ENCODE measurements around the gene PAX5. TPM values are rescaled to one million over a fixed set of nuclear protein-coding genes. Genes with fewer than 3 reads are reported as not detected.

The PAX5 gene
- total RNA-seq, 1 experiment from 2014 or later: 6.6 TPM

DNA sequence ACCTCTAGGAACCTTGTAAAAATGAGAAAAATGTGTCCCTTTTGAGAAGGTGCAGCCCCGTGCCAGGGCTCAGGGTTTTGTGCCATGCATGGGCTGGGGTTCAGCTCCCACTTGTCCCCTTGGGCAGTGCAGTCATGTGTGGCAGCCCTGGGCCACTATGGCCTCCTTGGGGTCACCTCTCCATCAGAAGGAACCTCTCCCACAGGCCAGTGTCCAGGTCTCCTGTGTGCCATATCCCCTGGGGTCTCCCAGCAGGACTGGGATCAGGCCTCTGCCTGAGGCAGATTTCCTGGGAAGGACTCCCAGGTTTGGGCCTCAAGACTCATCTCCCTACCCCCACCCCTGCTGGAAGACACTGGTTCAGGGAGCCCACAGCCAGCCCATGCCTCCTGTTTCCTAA is 189.1 kb downstream of the PAX5 start (continued):
- TF ChIP-seq, protein P1, sequence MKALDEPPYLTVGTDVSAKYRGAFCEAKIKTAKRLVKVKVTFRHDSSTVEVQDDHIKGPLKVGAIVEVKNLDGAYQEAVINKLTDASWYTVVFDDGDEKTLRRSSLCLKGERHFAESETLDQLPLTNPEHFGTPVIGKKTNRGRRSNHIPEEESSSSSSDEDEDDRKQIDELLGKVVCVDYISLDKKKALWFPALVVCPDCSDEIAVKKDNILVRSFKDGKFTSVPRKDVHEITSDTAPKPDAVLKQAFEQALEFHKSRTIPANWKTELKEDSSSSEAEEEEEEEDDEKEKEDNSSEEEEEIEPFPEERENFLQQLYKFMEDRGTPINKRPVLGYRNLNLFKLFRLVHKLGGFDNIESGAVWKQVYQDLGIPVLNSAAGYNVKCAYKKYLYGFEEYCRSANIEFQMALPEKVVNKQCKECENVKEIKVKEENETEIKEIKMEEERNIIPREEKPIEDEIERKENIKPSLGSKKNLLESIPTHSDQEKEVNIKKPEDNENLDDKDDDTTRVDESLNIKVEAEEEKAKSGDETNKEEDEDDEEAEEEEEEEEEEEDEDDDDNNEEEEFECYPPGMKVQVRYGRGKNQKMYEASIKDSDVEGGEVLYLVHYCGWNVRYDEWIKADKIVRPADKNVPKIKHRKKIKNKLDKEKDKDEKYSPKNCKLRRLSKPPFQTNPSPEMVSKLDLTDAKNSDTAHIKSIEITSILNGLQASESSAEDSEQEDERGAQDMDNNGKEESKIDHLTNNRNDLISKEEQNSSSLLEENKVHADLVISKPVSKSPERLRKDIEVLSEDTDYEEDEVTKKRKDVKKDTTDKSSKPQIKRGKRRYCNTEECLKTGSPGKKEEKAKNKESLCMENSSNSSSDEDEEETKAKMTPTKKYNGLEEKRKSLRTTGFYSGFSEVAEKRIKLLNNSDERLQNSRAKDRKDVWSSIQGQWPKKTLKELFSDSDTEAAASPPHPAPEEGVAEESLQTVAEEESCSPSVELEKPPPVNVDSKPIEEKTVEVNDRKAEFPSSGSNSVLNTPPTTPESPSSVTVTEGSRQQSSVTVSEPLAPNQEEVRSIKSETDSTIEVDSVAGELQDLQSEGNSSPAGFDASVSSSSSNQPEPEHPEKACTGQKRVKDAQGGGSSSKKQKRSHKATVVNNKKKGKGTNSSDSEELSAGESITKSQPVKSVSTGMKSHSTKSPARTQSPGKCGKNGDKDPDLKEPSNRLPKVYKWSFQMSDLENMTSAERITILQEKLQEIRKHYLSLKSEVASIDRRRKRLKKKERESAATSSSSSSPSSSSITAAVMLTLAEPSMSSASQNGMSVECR (CRISPR knock-in tag; IDR thresholded peaks at IDR 0.05; ENCODE audit: borderline replicate concordance): no peak
- TF ChIP-seq, protein P2, sequence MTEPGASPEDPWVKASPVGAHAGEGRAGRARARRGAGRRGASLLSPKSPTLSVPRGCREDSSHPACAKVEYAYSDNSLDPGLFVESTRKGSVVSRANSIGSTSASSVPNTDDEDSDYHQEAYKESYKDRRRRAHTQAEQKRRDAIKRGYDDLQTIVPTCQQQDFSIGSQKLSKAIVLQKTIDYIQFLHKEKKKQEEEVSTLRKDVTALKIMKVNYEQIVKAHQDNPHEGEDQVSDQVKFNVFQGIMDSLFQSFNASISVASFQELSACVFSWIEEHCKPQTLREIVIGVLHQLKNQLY (CRISPR knock-in tag; IDR thresholded peaks at IDR 0.05): no peak
- no peak for TF ChIP-seq PRRX2 (CRISPR knock-in tag; IDR thresholded peaks at IDR 0.05)
- TF ChIP-seq, protein P3, sequence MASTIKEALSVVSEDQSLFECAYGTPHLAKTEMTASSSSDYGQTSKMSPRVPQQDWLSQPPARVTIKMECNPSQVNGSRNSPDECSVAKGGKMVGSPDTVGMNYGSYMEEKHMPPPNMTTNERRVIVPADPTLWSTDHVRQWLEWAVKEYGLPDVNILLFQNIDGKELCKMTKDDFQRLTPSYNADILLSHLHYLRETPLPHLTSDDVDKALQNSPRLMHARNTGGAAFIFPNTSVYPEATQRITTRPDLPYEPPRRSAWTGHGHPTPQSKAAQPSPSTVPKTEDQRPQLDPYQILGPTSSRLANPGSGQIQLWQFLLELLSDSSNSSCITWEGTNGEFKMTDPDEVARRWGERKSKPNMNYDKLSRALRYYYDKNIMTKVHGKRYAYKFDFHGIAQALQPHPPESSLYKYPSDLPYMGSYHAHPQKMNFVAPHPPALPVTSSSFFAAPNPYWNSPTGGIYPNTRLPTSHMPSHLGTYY (CRISPR knock-in tag; IDR thresholded peaks at IDR 0.05): no peak
- TF ChIP-seq, protein P4, sequence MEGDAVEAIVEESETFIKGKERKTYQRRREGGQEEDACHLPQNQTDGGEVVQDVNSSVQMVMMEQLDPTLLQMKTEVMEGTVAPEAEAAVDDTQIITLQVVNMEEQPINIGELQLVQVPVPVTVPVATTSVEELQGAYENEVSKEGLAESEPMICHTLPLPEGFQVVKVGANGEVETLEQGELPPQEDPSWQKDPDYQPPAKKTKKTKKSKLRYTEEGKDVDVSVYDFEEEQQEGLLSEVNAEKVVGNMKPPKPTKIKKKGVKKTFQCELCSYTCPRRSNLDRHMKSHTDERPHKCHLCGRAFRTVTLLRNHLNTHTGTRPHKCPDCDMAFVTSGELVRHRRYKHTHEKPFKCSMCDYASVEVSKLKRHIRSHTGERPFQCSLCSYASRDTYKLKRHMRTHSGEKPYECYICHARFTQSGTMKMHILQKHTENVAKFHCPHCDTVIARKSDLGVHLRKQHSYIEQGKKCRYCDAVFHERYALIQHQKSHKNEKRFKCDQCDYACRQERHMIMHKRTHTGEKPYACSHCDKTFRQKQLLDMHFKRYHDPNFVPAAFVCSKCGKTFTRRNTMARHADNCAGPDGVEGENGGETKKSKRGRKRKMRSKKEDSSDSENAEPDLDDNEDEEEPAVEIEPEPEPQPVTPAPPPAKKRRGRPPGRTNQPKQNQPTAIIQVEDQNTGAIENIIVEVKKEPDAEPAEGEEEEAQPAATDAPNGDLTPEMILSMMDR (IDR thresholded peaks at IDR 0.05): no peak
- no peak for TF ChIP-seq ETV6 (CRISPR knock-in tag; IDR thresholded peaks at IDR 0.05)
- no peak for TF ChIP-seq GRHL2 (CRISPR knock-in tag; IDR thresholded peaks at IDR 0.05; ENCODE audit: insufficient replicate concordance, severe bottlenecking)

DNA sequence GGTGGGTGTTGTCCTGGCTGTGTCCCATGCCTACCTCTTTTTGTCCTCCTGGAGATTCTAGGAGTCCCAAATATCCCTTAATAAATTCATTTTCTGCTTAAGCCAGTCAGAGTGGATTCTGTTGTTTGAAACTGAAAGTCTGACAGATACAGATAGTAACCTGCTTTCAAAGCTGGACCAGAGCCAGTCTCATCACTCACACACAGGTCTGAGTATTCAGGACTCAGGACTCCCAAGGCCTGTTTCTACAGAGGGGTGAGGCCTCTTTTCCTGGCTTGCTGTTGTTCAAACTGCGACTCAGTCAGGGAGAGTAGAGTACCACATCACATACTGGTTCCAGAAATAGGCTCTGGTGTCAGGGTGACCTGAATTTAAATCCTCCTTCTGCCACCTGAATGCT is 190.1 kb downstream of the PAX5 start:
- H3K27ac Mint-ChIP-seq: no peak overlapping the region
- ChIA-PET POLR2A (no interaction called here), CTCF (interaction anchor here (0.6 to 1.8 kb wide), 2 partner anchors 12 to 605 kb away, joined by 3 to 9 read pairs; no protein-coding TSS in a partner anchor)
- H3K27me3 Mint-ChIP-seq (ENCODE audit: low read depth): no peaks in the 10 kb centered on the region
- ATAC-seq (no peak), DNase-seq (ENCODE audit: low spot score) (no peak)
- no peaks in the 10 kb centered on the region for H3K9me3 Mint-ChIP-seq
- TF ChIP-seq HMGA2 (CRISPR knock-in tag; IDR thresholded peaks at IDR 0.05) (no peak), NR1H2 (CRISPR knock-in tag; IDR thresholded peaks at IDR 0.05) (no peak), ZMAT4 (CRISPR knock-in tag; IDR thresholded peaks at IDR 0.05) (no peak), KAT7 (CRISPR knock-in tag; IDR thresholded peaks at IDR 0.05; ENCODE audit: borderline replicate concordance) (no peak)
- TF ChIP-seq, protein P4 (IDR thresholded peaks at IDR 0.05): no peak
- TF ChIP-seq, protein P5, sequence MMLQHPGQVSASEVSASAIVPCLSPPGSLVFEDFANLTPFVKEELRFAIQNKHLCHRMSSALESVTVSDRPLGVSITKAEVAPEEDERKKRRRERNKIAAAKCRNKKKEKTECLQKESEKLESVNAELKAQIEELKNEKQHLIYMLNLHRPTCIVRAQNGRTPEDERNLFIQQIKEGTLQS (CRISPR knock-in tag; conservative IDR thresholded peaks at IDR 0.05): no peak
- TF ChIP-seq, protein P6, sequence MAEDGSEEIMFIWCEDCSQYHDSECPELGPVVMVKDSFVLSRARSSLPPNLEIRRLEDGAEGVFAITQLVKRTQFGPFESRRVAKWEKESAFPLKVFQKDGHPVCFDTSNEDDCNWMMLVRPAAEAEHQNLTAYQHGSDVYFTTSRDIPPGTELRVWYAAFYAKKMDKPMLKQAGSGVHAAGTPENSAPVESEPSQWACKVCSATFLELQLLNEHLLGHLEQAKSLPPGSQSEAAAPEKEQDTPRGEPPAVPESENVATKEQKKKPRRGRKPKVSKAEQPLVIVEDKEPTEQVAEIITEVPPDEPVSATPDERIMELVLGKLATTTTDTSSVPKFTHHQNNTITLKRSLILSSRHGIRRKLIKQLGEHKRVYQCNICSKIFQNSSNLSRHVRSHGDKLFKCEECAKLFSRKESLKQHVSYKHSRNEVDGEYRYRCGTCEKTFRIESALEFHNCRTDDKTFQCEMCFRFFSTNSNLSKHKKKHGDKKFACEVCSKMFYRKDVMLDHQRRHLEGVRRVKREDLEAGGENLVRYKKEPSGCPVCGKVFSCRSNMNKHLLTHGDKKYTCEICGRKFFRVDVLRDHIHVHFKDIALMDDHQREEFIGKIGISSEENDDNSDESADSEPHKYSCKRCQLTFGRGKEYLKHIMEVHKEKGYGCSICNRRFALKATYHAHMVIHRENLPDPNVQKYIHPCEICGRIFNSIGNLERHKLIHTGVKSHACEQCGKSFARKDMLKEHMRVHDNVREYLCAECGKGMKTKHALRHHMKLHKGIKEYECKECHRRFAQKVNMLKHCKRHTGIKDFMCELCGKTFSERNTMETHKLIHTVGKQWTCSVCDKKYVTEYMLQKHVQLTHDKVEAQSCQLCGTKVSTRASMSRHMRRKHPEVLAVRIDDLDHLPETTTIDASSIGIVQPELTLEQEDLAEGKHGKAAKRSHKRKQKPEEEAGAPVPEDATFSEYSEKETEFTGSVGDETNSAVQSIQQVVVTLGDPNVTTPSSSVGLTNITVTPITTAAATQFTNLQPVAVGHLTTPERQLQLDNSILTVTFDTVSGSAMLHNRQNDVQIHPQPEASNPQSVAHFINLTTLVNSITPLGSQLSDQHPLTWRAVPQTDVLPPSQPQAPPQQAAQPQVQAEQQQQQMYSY (CRISPR knock-in tag; IDR thresholded peaks at IDR 0.05): no peak
- peaks cover 3% of the 10 kb centered on the region; the same call in 1 of the 2 replicates for H3K4me1 Mint-ChIP-seq
- no peak overlapping the region for H3K4me3 Mint-ChIP-seq
- H3K36me3 Mint-ChIP-seq: no peaks in the 10 kb centered on the region

Data from WTC11 (cell line).